GM23338 (cell line): ENCODE measurements around the gene GTSF1L.

Experiments used
- CREB1 ChIP-seq: fragments of 250-450 bp; sonication (Bioruptor Pico); IDR thresholded peaks from 2 replicates; pipeline ENCODE4 v1.5.0; 2020; ENCODE audit warnings: low read depth, mild to moderate bottlenecking, moderate library complexity
- CTCF ChIP-seq, 2 experiments: fragments of 200-600 bp in 1 of 2; sonication (generic) in 1 of 2; conservative IDR thresholded peaks; 2 replicates each; pipeline versions ENCODE4 v1.5.1 to v1.6.1; 2016 to 2017; ENCODE audit warnings: antibody characterized with exemption in 2 of 2, low read depth in 2 of 2, mild to moderate bottlenecking in 2 of 2, moderate library complexity in 1 of 2
- EZH2 ChIP-seq: fragments of 200-600 bp; sonication (generic); IDR thresholded peaks from one replicate; pipeline ENCODE4 v1.8.0; 2017; ENCODE audit warnings: antibody characterized with exemption, mild to moderate bottlenecking, low read depth; ENCODE audit not compliant: unreplicated experiment
- EZH2phosphoT487 ChIP-seq: fragments of 200-600 bp; sonication (generic); IDR thresholded peaks from one replicate; pipeline ENCODE4 v1.8.1; 2018; ENCODE audit warnings: antibody characterized with exemption; ENCODE audit not compliant: unreplicated experiment
- JUNB ChIP-seq: IDR thresholded peaks from one replicate; pipeline ENCODE4 v1.6.1; 2016; ENCODE audit warnings: antibody characterized with exemption; ENCODE audit not compliant: unreplicated experiment
- NANOG ChIP-seq: IDR thresholded peaks from 2 replicates; pipeline ENCODE4 v1.6.1; 2016; ENCODE audit warnings: antibody characterized with exemption, borderline replicate concordance
- POLR2AphosphoS5 ChIP-seq: IDR thresholded peaks from 2 replicates; pipeline ENCODE4 v1.6.1; 2016; ENCODE audit warnings: antibody characterized with exemption, low read depth
- REST ChIP-seq: IDR thresholded peaks from one replicate; pipeline ENCODE4 v1.6.1; 2018; ENCODE audit warnings: antibody characterized with exemption; ENCODE audit not compliant: unreplicated experiment
- STAT1 ChIP-seq: IDR thresholded peaks from one replicate; pipeline ENCODE4 v1.6.1; 2016; ENCODE audit warnings: antibody characterized with exemption; ENCODE audit not compliant: unreplicated experiment
- ZNF114 ChIP-seq: fragments of 250-450 bp; sonication (Bioruptor Pico); IDR thresholded peaks from 2 replicates; pipeline ENCODE4 v1.5.0; 2020; ENCODE audit warnings: mild to moderate bottlenecking, moderate library complexity

GRCh38 chr20:43744151-43744611 lies 17.4 kb upstream of the GTSF1L start:
- no peak for TF ChIP-seq CTCF (conservative IDR thresholded peaks at IDR 0.05; ENCODE audit: low read depth in 2 of 2)
- no peak for TF ChIP-seq POLR2AphosphoS5
- TF ChIP-seq CREB1 (CRISPR knock-in tag): no peak
- no peak for TF ChIP-seq REST
- TF ChIP-seq EZH2phosphoT487: no peak
- no peak for TF ChIP-seq EZH2
- TF ChIP-seq ZNF114 (CRISPR knock-in tag): no peak
- no peak for TF ChIP-seq NANOG
- TF ChIP-seq STAT1: no peak
- no peak for TF ChIP-seq JUNB
